ENCODE measurements around the gene EXD1.

GRCh38 chr15:41235929-41236328, 5.4 kb upstream of the EXD1 start:
- TF ChIP-seq, protein P1, sequence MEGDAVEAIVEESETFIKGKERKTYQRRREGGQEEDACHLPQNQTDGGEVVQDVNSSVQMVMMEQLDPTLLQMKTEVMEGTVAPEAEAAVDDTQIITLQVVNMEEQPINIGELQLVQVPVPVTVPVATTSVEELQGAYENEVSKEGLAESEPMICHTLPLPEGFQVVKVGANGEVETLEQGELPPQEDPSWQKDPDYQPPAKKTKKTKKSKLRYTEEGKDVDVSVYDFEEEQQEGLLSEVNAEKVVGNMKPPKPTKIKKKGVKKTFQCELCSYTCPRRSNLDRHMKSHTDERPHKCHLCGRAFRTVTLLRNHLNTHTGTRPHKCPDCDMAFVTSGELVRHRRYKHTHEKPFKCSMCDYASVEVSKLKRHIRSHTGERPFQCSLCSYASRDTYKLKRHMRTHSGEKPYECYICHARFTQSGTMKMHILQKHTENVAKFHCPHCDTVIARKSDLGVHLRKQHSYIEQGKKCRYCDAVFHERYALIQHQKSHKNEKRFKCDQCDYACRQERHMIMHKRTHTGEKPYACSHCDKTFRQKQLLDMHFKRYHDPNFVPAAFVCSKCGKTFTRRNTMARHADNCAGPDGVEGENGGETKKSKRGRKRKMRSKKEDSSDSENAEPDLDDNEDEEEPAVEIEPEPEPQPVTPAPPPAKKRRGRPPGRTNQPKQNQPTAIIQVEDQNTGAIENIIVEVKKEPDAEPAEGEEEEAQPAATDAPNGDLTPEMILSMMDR (IDR thresholded peaks at IDR 0.05 in 2 of 3, conservative IDR thresholded peaks at IDR 0.05 in 1 of 3; ENCODE audit: insufficient read depth in 2 of 3, low read depth in 1 of 3, low read length in 3 of 3) = no peak
- no peak for TF ChIP-seq ZNF274 (IDR thresholded peaks at IDR 0.05; ENCODE audit: borderline replicate concordance, low read depth, low read length)
- TF ChIP-seq XRCC3 (IDR thresholded peaks at IDR 0.05) = no peak

All from K562 (cell line).